ENCODE results near the gene TNPO2.
A peak's percentile ranks its signal among the peaks of the same experiment; 100 is the strongest.

TNPO2 gene

DNA sequence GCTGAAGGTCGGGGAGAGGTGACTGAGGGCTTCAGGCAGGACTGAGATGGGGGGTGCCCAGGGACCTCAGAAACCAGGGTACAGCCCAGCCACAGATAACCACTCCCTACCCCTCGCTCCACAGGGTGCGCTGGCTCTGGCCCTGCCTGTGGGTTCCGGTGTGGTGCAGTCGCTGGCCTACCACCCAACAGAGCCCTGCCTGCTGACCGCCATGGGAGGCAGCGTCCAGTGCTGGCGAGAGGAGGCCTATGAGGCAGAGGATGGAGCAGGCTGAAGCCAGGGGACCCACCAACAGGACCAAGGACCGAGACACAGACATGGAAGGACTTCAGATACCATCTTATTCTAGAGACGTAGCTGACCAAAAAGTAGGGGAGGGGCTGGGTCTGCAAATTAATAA, 48.3 kb downstream of the TNPO2 start:
- no peak for DNase-seq

DNA sequence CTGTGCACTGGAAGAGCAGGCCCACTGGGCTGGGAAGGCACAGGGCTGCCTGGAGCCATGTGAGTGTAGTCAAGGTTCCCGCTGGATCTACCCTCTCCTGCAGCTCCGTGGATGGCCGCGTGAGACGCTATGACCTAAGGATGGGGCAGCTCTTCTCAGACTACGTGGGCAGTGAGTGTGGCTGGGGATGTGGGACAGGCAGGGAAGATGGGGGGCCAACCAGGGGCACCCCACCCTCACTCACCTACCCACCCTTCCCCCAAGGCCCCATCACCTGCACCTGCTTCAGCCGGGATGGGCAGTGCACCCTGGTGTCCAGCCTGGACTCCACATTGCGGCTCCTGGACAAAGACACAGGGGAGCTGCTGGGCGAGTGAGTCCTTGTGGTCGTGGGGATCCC, 51.0 kb downstream of the TNPO2 start:
- DNase-seq: no peak

DNA sequence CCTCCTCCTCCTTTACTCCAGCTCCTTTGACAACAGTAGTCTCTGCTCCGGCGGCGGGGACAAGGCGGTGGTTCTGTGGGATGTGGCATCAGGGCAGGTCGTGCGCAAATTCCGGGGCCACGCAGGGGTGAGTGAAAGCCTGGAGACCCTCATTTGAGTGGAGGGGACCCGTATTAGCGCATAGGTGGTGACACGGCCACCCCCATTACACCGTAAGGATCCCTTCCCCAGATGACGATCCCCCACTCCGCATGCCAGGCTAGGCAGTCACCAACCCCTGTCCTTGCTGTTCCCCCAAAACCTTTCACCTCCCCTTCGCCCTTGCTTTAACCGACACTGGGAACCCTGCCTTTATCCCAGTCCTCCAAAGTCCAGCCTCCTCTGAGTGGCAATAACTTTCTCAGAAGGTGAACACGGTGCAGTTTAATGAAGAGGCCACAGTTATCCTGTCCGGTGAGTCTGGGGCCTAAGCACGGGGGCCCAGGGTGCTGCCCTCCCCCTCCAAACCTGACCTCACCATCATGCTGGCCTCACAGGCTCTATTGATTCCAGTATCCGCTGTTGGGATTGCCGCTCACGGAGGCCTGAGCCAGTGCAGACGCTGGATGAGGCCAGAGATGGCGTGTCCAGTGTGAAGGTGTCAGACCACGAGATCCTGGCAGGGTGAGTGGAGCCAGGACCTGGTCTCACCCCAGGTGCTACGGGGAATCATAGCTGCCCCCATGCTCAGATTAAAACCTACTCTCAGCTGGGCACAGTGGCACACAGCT, 53.4 kb downstream of the TNPO2 start:
- DNase-seq: no peak

DNA sequence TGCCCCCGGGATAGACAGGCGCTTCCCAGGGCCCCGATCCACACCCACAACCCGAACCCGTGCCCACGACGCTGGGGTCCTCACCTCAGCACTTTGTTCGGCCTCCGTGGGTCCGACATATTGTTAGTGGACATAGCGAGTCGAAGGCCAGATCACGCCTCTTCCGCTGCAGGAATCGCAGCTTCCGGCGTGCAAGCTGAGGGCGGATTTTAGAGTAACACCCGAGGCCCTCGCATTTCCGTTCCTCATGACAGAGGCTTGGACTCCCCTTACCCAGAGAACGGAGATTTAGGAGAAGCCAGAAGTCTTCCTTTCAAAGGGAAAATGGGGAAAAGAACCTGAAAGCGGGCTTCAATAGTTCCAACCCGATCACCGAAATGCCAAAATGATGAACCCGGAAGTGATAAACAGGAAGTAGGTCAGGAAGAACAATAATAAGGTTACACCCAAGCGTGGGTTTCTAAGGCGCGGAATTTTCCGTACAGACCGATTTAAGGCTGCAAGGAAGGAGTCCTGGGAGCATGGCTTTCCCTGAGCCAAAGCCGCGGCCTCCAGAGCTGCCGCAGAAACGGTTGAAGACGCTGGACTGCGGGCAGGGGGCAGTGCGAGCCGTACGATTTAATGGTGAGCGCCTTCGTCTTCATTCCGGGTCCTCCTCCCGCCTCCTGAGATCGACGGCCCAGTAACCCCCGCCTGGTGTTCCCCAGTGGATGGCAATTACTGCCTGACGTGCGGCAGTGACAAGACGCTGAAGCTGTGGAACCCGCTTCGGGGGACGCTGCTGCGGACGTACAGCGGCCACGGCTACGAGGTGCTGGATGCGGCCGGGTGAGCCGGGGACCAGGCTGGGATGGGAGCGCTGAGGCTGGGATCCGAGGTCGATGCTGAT, 54.2 kb downstream of the TNPO2 start:
- peak; percentile 74 for DNase-seq

DNA sequence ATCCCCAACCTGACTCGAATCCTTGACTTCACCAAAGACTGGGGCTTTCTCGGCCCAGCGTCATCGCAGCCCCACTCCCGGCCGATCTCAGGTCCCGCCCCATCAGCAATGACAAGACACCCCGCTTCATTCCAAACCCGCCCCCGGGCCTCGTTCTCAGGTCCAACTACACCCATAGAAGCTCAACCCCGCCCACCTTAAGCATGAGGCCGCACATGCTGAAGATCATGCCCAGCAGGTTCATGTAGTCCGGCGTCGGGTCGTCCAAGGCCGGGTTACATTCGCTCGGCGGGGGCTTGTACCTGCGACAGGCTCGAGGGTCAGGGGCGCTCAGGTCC, 54.8 kb downstream of the TNPO2 start:
- DNase-seq: peak; percentile 70

DNA sequence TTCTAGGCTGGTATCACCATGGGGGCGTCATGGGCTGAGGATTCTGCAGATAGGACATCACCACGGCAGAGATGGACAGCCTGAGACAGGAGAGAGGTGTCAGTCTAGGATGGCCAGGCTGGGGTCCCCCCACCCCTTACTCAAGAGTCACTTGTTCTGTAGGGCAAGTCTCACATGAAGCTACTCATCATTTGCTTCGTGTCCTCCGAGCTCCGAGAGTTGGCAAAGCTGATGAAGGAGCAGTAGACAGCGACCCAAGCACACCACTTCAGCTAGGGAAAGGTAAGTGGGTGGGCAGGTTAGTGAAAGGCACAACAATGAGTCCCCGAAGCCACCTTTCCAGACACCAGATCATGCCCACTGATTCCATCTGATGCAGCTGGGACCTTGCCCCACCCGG, 55.4 kb downstream of the TNPO2 start:
- DNase-seq: no peak

DNA sequence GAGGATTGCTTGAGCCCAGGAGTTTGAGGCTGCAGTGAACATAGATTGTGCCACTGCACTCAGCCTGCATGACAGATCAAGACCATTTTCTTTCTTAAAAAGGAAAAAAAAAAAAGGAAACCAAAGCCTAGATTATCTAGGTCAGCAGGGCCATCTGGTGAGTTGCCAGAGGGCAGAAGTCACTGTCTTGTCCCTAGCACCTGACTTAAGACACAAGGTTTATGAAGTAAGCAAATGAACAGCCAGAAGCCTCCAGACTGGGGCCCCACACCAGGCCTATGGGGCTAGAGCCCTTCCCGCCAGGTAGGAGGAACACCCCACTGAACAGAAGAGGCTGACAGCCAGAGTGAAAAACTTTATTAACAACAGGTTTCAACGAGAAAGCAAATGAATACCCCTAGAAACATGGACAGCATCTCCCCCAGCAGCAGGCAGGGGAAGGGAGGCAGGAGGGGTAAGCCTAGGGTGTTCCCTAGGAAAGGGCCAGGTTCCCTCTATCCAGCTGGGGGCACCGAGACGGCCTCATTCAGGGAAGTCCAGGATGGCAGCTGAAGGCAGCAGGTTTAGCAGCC, 55.9 kb downstream of the TNPO2 start:
- DNase-seq: no peak

DNA sequence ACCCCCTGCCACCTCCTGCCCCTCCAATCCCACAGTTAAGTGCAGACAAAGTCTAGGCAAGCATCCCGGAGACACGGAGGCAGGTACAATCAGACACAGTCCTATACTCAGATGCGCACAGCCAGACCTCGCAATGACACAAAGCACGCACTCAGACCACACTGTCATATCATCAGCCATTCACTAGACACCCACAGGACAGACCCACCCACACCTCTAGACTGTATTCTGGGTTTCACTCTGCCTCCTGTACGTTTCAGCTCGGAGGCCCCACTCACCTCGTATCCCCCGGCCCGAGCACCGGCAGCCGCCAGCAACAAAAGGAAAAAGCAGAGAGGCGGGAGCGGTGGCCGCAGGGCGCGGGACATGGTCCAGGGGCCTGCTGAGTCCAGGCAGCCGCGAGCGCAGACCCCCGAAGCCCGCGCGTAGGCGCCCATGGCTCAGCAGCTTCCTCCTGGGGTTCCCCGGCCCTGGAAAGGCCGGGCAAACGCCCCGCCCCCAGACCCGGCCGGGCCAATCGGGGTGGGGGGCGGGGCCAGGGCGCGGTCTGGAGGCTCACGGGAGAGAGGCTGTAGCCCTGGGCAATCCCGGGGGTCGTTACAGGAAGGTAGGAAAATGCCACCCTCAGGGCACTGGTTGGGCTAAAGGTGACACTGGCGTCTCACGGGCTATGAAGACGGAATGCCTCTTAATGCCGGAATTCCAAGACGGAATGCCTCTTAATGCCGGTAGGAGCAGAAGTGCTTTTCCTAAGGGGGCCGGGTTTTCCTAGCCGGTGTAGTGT, 57.3 kb downstream of the TNPO2 start, which contains the start of the genes MAN2B1 and WDR83:
TSS of gene MAN2B1 (minus strand) at position 478 of the 784 bp plus-strand sequence. CDS start at position 437, 41 bp downstream.
TSS of gene WDR83 (plus strand) at position 543 of the 784 bp plus-strand sequence. CDS start 2,984 bp downstream, outside the sequence.
- peak; percentile 87 for DNase-seq

DNA sequence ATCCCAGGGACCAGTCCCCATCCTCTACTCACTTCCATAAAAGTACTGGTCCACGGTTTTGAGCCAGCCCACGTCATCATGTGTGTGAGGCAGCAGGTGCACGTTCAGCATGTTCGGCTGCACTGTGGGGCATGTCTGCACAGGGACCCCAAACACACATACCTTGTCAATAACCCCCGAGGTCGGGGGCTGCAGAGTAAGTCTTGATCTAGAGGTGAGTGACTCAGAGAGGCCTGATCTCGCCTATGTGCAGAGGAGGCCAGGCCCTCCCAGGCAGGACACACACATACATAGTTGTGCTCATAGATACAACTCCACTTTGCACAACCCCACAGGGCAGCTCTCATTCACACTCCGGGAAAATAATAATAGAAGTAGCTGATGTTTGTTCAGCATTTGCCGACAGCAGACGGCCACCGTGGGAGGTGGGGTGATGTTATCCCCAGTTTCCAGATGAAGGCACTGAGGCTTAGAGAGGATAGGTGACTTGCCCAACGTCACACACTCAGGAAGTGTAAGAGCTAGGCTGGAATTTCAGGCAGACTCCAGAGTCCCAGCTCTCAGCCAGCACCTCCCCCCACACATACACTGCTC, 58.0 kb downstream of the TNPO2 start:
- peak; percentile 27 for DNase-seq

DNA sequence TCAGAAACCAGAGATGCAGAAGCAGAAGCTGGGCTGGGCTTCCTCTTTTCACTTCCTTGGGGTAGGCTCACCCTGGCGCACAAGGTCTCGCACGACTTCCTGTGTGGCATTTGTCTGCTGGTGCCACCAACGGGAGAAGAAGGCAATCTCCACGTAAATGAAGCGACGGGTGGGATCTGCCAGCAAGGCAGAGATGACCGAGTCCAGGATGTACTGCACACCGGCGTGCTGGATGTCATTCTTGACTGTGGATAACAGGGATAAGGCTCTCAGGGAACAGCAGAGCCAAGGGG, 58.5 kb downstream of the TNPO2 start:
- peak; percentile 57 for DNase-seq

DNA sequence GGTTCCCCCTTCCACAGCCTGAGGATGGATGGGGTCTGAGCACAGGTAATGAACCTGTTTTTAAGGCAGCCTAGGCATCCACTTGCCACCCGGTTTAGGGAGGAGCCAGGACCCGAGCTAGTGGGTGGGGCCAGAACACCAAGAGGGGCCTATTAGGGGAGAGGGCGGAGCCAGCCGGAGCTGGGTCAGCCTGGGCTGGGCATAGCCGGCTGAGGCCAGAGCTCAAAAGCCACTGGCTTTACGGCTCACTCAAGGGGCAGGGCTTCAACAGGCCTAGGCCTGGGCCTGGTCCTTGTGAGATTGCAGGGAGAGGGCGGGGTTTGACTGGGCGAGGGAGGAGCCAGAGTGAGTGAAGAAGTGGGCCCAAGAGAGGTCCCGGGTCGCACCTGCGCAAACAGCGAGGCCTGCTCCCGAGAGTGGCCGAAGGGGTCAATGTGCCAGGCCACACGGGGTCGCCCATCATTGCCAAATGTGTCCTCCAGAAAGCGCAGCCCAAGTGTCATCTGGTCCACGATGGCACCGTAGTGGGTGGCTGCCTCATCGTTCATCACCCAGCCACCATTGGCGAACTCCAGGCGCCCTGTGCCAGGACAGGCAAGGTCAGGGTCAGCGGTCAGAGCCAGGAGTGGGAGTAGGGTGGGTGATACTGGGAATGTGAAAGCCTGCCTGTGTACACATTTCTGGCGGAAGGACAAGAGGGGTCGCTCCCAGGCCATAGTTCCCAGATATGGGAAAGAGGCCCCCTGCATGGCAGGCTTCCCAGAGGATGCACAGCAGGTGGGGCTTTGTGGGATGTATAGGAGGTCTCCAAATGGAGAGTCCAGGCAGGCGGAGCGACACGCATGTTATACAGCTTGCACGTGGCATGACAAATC, 59.1 kb downstream of the TNPO2 start:
- no peak for DNase-seq

DNA sequence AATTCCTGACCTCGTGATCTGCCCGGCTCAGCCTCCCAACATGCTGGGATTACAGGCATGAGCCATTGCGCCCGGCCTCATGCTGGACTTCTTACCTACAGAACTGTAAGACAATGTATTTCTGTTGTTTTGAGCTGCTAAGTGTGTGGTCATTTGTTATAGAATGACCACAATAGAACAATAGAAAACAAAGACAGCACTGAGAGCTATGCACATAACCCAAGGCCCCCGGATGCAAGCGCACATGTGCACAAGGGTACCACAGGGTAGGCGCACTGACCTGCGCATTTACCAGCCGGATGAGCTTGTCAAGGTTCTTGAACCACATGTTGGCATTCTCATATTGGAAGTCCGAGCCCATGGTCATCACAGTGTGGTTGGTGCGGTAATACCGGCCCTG, 62.8 kb downstream of the TNPO2 start:
- no peak for DNase-seq

DNA sequence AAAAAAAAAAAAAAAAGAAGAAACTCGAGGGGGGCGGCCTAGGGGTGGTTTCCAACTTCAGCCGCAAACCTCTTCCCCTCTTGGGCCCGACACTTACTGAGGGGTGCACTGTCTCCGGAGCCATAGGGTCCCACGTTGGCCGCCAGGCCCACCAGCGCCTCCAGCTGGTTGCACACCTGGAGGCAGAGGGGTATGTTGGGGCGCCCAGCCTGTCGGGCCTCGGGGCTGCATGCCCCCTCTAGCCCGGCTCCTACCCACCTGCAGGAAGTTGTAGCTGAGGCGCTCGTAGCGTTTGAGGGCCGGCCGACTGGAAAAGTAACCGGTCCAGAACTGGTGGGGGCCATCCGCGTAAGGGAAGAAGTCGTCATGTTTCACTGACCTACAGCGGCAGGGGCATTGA, 65.8 kb downstream of the TNPO2 start:
- no peak for DNase-seq

DNA sequence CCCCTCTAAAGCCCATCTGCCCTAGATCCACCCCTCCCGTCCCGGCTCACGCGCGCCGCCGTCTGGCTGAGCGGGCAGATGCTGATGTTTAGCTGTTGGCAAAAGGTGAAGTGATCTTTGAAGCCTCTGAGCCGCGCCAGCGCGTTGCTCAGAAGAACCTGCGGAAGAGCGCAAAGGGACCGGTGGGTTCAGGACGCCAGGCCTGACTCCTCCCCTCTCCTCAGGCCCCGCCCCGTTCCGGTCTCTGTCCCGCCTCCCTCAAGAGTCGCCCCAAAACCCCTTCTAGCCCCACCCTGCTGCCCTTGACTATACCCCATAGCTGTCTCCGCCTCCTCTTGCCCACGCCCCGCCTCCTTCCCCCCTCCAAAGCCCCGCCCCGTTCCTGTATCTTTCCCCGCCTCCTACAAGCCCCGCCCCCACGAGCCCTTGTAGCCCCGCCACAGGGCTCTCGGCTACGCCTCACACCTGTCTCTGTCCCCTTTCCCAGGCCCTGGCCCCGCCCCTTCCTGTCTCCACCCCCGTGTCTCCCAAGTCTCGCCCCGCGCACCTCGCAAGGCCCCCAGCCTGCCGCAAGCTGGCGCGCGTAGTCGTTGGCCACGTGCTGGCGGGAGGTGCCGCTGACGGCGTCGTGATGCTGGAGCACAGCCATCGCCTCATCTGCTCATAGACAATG, 66.7 kb downstream of the TNPO2 start:
- DNase-seq: peak; percentile 35

DNA sequence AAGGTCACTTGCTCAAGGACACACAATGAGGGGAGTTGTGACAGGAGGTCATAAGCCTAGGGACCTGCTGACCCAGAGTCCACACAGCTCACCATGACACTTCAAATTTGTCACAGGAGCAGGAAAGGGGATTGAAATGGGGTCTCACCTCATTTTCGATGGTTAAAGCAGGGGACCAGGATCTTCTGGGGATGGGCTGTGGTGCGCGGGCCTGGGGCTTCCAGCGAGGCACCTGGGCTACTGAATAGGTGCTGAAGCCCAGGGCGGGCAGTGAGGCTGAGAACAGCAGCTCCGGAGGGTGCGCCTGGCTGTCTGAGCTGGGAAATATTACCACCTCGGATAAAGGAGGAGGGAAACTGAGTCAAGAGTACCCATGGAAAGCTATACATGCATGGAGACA, 68.2 kb downstream of the TNPO2 start:
- DNase-seq: no peak

DNA sequence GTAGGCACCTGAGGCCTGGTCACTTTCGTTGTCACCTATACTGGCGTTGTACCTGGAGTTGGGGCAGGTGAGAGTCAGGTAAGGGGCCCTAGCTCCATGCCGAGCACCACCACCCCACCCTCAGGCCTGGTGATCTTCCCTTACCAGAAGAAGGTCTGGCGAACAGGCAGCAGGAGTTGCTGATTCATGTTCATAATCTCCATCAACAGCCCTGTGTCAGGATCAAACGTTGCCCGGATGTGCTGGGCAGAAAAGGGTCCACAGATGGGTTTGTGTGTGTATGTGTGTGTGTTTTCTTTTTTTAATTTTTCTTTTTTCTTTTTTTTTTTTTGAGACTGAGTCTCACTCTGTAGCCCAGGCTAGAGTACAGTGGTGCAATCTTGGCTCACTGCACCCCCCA, 71.5 kb downstream of the TNPO2 start:
- DNase-seq: no peak

DNA sequence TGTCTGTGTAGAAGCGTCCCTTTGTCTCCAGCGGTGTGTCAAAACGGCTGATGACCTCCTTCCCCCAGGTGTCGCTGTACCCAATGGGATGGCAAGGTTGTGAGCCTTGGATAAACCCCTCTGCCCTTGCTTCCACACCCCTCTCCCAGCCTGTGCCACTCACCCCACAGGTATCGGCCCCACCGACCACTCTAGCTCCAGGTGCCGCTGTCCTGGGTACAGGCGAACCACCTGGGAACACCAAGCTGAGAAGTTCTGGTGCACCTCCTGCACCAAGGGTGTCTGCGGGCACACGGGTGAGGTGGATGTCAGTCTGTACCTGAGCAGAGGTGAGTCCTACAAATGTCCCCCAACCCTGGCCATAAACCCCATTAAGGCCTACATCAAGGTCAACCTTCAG, 73.8 kb downstream of the TNPO2 start:
- DNase-seq: no peak
